Muscle of leg (tissue), 11 donors: Measurements from ENCODE around the gene PCDH9. TPM values are rescaled to one million over a fixed set of nuclear protein-coding genes. Genes with fewer than 3 reads are reported as not detected.

Source experiments
- DNase-seq: peaks from one replicate; pipeline ENCODE4 v3.0.0; 2013
- H3K27ac ChIP-seq: one replicate; pipeline ENCODE4 v1.5.1; 2013; ENCODE audit warnings: mild to moderate bottlenecking, low read length, control low read depth
- H3K27me3 ChIP-seq: one replicate; pipeline ENCODE4 v1.6.1; 2013; ENCODE audit warnings: low read length; ENCODE audit not compliant: control insufficient read depth, insufficient read depth
- H3K36me3 ChIP-seq: one replicate; pipeline ENCODE4 v1.6.1; 2013; ENCODE audit warnings: low read length; ENCODE audit not compliant: control insufficient read depth, insufficient read depth
- H3K4me1 ChIP-seq: one replicate; pipeline ENCODE4 v1.6.1; 2013; ENCODE audit warnings: low read length; ENCODE audit not compliant: control insufficient read depth, insufficient read depth
- H3K4me3 ChIP-seq: one replicate; pipeline ENCODE4 v1.5.1; 2013; ENCODE audit warnings: low read length, control low read depth
- H3K9me3 ChIP-seq: replicated peaks from 2 replicates; pipeline ENCODE4 v1.6.1; 2013; ENCODE audit warnings: low read depth, low read length; ENCODE audit not compliant: control insufficient read depth
- WGBS: methylation state at CpG from one replicate; pipeline ENCODE4 v1.1.5; 2013; ENCODE audit warnings: missing lambda C conversion rate; ENCODE audit not compliant: insufficient coverage; 5-methylcytosine and 5-hydroxymethylcytosine counted together
- polyA plus RNA-seq, 8 donors: library from polyadenylated mRNA; unstranded; fragments of 120-200 nt; gene quantifications; one replicate each; pipeline versions ENCODE4 v1.2.1 to v1.2.3, GENCODE V29; 2013; ENCODE audit warnings: inconsistent platforms in 1 of 8, low replicate concordance in 1 of 8; ENCODE audit not compliant: insufficient read length in 8 of 8, insufficient read depth in 1 of 8
- total RNA-seq: library from RNA; stranded (reverse); fragments of 120-200 nt; gene quantifications from one replicate; pipeline ENCODE4 v1.2.4, GENCODE V29; 2013

PCDH9 gene
- total and polyA plus RNA-seq, 9 donors = 1.7 to 8.3 (median 3.1) TPM

DNA sequence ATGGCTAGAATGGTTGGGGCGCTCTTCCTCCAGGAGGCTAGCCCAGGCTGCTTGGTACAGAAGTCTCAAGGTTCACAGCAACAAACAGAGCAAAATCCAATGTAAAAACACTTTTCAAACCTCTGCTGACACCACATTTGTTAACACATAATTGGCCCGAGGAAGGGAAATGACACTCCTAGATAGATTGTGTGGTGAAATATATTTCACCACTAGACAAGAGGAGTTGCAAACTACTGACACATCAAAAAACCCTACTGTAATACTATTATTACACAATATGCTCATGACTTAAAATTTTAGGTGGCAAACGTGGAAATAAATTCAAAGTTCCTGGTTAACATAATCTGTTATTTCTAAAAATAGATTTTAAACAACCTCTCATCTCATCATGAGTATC is 643.6 kb downstream of the PCDH9 start:
- H3K36me3 ChIP-seq = no peaks in the 10 kb centered on the region
- no peak for DNase-seq
- H3K9me3 ChIP-seq = no peaks in the 10 kb centered on the region
- no peaks in the 10 kb centered on the region for H3K4me1 ChIP-seq
- no peak overlapping the region for H3K4me3 ChIP-seq
- H3K27ac ChIP-seq = no peak overlapping the region
- no CpG with 5 or more reads among the region's 3 CpGs for WGBS
- H3K27me3 ChIP-seq = no peaks in the 10 kb centered on the region

DNA sequence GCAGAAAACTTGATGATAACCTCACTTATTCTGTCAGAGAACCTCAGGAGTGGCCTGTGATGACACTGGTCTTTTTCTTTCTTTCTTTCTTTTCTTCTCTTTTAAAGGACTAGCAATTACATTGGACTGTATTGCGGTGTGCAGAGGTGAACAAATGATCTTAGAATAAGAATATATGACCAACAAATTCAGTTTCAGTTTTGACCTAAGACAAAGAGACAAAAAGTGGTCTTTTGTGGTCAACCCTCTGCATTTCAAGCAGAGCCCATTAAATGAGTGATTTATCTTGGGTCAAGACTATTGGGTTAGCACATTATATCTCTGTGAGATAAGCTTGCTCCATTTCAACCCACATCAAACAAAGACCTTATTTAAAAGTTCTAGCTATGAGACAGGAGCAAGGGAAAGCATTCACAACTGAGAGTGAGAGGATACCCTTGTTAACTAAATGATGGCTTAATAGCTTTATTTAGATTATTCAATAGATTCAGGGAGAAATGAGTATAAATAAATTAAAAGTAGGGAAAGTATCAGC is 644.4 kb downstream of the PCDH9 start:
- H3K9me3 ChIP-seq = no peaks in the 10 kb centered on the region
- no peak for DNase-seq
- no peaks in the 10 kb centered on the region for H3K27me3 ChIP-seq
- H3K27ac ChIP-seq = no peak overlapping the region
- H3K36me3 ChIP-seq = no peaks in the 10 kb centered on the region
- no peak overlapping the region for H3K4me3 ChIP-seq
- no CpG with 5 or more reads among the region's 1 CpG for WGBS
- H3K4me1 ChIP-seq = no peaks in the 10 kb centered on the region

DNA sequence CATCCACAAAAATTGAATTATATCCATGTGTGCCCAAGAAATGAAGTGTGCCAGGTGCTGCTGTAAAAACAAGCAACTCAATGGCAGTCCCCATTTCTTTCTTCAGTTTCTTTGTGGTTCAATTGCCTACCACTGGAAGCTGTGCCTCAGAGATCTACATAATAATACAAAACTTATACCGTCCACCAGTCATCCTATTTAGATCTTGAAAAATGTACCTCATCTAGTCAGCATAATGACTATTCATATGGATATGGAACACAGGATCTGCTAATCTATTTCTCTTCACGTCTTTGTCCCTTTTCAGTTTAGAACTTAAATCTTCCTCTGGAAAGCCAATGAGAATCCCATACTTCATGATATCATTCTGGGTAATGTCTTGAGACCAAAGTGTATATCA is 648.5 kb downstream of the PCDH9 start:
- no peak overlapping the region for H3K27ac ChIP-seq
- H3K4me1 ChIP-seq = no peaks in the 10 kb centered on the region
- no peaks in the 10 kb centered on the region for H3K27me3 ChIP-seq
- H3K9me3 ChIP-seq = no peaks in the 10 kb centered on the region
- H3K36me3 ChIP-seq = no peaks in the 10 kb centered on the region
- no peak overlapping the region for H3K4me3 ChIP-seq
- WGBS = no CpG with 5 or more reads among the region's 2 CpGs
- no peak for DNase-seq

DNA sequence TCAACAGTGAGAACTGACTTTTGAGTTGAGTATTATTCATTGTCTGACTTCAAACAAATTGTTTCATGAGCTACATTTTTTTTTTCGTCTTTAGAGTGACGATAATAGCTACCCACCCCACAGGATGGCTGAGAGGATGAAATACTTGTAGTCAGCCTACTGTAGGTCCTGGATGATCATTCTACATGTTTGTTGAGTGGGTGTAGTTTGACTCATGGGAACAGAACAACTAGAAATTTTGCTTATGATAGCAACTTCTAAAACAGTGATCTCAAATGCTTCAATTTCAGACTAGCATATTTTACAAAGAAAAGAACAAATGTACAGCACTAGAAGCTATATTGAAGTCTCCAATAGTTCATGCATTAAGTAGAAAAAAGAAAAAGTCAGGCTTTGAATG is 651.8 kb downstream of the PCDH9 start:
- no CpG with 5 or more reads among the region's 2 CpGs for WGBS
- no peak overlapping the region for H3K27ac ChIP-seq
- no peaks in the 10 kb centered on the region for H3K9me3 ChIP-seq
- no peaks in the 10 kb centered on the region for H3K4me1 ChIP-seq
- no peaks in the 10 kb centered on the region for H3K27me3 ChIP-seq
- no peak overlapping the region for H3K4me3 ChIP-seq
- H3K36me3 ChIP-seq = no peaks in the 10 kb centered on the region
- no peak for DNase-seq

DNA sequence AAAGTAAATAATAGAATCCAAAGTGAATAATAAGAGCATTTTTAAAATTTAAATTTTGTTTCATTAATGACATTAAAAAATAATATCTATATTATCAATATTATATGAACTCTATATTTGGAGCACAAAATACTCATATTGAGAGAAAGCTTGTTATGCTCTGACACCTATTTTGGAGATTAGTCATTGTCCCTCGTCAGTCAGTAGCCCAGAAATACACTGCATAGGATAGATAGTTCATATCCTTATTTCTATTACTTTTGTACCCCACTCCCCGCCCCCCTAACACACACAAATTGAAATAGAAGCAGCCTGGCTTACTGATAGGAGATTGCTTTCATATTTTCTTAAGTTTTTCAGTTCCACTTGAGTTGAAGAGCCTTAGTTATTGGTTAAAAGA is 652.8 kb downstream of the PCDH9 start:
- Histone ChIP-seq H3K36me3 (no peaks in the 10 kb centered on the region), H3K4me3 (no peak overlapping the region), H3K4me1 (no peaks in the 10 kb centered on the region), H3K27ac (no peak overlapping the region), H3K9me3 (no peaks in the 10 kb centered on the region), H3K27me3 (no peaks in the 10 kb centered on the region)
- no CpG with 5 or more reads among the region's 2 CpGs for WGBS
- DNase-seq = no peak

DNA sequence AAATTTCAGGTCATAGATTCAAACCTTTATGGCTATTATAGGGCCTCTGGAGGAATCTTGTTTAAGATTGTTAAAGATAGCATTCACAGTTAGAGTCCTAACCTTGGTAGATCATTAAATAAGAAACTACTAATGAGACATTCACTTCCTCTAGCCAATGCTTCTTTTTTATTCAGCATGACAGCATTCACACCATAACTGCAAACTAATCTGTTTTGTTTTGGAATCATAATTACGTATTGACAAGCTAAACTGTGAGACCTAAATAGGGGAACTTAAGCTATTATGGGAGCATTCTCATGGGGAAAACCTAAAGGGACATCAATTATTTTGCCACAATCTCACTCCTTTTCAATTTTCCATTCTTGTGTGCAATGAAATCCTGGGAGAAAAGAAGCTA is 653.8 kb downstream of the PCDH9 start:
- DNase-seq = no peak
- H3K4me3 ChIP-seq = no peak overlapping the region
- H3K4me1 ChIP-seq = no peaks in the 10 kb centered on the region
- no peaks in the 10 kb centered on the region for H3K27me3 ChIP-seq
- H3K27ac ChIP-seq = no peak overlapping the region
- no CpG with 5 or more reads among the region's 1 CpG for WGBS
- no peaks in the 10 kb centered on the region for H3K9me3 ChIP-seq
- no peaks in the 10 kb centered on the region for H3K36me3 ChIP-seq

DNA sequence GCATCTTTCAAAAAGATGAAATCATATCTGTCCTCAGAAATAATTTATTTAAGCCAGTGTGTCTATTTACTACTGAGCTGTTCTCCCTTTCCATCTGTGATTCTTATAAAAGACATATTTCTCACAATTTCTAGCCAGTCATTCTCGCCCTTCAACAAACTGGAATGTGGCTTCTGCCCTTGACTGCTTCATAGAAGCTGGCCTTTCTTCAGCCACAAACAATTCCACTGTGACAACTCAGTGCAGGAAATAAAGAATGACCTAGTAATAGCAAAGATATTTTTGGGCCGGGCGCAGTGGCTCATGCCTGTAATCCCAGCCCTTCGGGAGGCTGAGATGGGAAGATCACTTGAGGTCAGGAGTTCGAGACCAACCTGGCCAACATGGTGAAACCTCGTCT is 655.5 kb downstream of the PCDH9 start:
- Histone ChIP-seq H3K4me1 (no peaks in the 10 kb centered on the region), H3K36me3 (no peaks in the 10 kb centered on the region), H3K9me3 (no peaks in the 10 kb centered on the region), H3K27me3 (no peaks in the 10 kb centered on the region), H3K4me3 (no peak overlapping the region), H3K27ac (no peak overlapping the region)
- no peak for DNase-seq
- WGBS = 80% methylated on average over 1 of the region's 6 CpGs

DNA sequence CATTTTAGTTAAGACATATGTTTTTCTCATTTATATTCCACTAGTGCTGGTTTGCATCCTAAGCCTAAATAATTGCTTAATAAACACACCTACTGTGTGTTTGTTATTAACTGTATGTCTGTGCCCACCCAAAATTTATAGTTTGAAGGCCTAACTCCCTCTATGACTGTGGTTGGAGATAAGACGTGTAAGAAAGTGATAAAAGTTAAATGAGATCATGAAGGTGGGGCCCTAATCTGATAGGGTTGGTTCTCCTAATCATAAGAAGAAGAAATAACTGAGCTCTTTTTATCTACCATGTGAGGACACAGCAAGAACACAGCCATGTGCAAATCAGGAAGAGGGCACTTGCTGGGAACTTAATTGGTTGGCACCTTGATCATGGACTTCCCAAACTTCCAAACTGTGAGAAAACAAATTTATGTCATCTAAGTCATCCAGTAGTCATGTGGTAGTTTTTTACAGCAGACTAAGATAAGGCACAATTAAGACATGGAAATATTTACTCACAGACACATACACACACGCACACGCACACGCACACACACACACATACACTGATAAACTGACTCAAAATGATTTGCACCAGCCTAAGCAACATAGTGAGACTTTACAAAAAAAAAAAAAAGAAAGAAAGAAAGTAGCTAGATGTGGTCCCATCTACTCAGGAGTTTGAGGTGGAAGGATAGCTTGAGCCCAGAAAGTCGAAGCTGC is 662.1 kb downstream of the PCDH9 start:
- no peaks in the 10 kb centered on the region for H3K36me3 ChIP-seq
- no peaks in the 10 kb centered on the region for H3K4me1 ChIP-seq
- DNase-seq = no peak
- no peak overlapping the region for H3K27ac ChIP-seq
- no CpG with 5 or more reads among the region's 5 CpGs for WGBS
- no peaks in the 10 kb centered on the region for H3K9me3 ChIP-seq
- H3K4me3 ChIP-seq = no peak overlapping the region
- H3K27me3 ChIP-seq = no peaks in the 10 kb centered on the region

DNA sequence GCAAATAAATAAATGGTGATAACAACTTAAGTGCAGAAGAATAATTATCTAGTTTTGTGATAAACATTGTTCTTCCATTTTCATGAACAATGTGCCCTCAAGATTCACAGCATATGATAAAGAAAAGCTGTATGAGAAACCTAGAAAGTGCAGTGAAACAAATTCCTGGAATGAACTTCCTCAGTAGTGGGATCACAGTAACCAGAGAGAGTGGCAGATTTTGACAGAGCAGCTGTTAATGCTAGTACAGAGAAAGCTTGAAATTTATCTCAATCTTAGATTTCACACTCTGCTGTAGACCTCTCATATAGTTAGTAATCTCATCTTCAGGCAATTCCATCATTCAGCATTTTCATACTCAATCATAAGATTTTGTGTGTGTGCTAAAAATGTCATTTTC is 664.9 kb downstream of the PCDH9 start:
- Histone ChIP-seq H3K27me3 (no peaks in the 10 kb centered on the region), H3K36me3 (no peaks in the 10 kb centered on the region), H3K27ac (no peak overlapping the region), H3K4me1 (no peaks in the 10 kb centered on the region), H3K4me3 (no peak overlapping the region), H3K9me3 (no peaks in the 10 kb centered on the region)
- DNase-seq = peak; percentile 6

DNA sequence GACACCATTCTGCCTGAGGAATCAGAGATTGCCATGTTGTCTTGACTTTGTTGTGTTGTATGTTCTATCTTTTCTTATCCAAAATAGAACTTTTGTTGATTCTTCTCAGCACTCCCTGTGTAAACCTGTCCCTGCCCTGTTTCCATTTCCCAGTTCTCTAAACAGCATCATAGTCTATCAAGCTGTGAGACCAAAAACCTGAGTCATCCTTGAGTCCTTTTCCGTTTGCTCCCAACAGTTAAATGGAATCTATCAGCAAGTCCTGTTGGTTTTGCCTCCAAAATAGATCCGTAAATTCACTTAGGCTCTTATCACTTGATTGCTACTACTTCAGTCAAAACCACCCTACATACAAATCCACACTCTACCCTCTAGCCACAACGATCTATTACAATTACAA is 667.1 kb downstream of the PCDH9 start:
- Histone ChIP-seq H3K4me1 (no peaks in the 10 kb centered on the region), H3K4me3 (no peak overlapping the region), H3K36me3 (no peaks in the 10 kb centered on the region), H3K27ac (no peak overlapping the region), H3K9me3 (no peaks in the 10 kb centered on the region), H3K27me3 (no peaks in the 10 kb centered on the region)
- DNase-seq = no peak
- 79% methylated on average over 3 of the region's 3 CpGs for WGBS

DNA sequence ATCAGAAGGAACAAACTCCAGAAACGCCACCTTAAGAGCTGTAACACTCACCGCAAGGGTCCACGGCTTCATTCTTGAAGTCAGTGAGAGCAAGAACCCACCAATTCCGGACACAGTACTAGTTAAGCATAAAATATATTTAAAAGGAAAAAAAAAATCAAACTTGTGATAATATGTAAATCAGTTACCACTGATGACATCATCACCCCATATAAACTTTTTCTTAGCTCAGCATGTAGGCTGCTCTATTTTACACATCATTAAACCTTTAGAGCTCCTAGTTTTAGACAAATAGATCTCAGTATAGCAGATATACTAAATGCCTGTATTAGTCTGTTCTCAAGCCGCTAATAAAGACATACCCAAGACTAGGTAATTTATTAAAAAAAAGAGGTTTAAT is 668.1 kb downstream of the PCDH9 start:
- H3K36me3 ChIP-seq = no peaks in the 10 kb centered on the region
- H3K27me3 ChIP-seq = no peaks in the 10 kb centered on the region
- DNase-seq = no peak
- no peaks in the 10 kb centered on the region for H3K9me3 ChIP-seq
- no peak overlapping the region for H3K27ac ChIP-seq
- no peaks in the 10 kb centered on the region for H3K4me1 ChIP-seq
- no CpG with 5 or more reads among the region's 5 CpGs for whole genome bisulfite sequencing
- no peak overlapping the region for H3K4me3 ChIP-seq
